Memory B cell (primary cell): ENCODE data around the gene FGF10.

Experiments
- ATAC-seq: fragments of 150-1000 bp; cut with Tn5 transposase; 2 replicates; pipeline ENCODE4 v1.10.0; 2021; ENCODE audit warnings: low read depth, mild to moderate bottlenecking, moderate library complexity
- DNase-seq, 2 donors: peaks; one replicate each; pipeline ENCODE4 v3.0.0; 2022; ENCODE audit warnings: low spot score in 2 of 2
- H3K27ac Mint-ChIP-seq: one replicate; pipeline ENCODE4 v1.8.0; 2022; ENCODE audit warnings: mild to moderate bottlenecking, moderate library complexity, mixed read lengths
- H3K27me3 Mint-ChIP-seq: one replicate; pipeline ENCODE4 v1.8.0; 2022; ENCODE audit warnings: mixed read lengths
- H3K36me3 Mint-ChIP-seq: one replicate; pipeline ENCODE4 v1.8.0; 2022; ENCODE audit warnings: mild to moderate bottlenecking, mixed read lengths
- H3K4me1 Mint-ChIP-seq: one replicate; pipeline ENCODE4 v1.8.0; 2022; ENCODE audit warnings: mixed read lengths
- H3K4me3 Mint-ChIP-seq: one replicate; pipeline ENCODE4 v1.8.0; 2022; ENCODE audit warnings: mild to moderate bottlenecking, moderate library complexity, mixed read lengths
- H3K9me3 Mint-ChIP-seq: one replicate; pipeline ENCODE4 v1.8.0; 2022; ENCODE audit warnings: mixed read lengths

Gene FGF10

DNA sequence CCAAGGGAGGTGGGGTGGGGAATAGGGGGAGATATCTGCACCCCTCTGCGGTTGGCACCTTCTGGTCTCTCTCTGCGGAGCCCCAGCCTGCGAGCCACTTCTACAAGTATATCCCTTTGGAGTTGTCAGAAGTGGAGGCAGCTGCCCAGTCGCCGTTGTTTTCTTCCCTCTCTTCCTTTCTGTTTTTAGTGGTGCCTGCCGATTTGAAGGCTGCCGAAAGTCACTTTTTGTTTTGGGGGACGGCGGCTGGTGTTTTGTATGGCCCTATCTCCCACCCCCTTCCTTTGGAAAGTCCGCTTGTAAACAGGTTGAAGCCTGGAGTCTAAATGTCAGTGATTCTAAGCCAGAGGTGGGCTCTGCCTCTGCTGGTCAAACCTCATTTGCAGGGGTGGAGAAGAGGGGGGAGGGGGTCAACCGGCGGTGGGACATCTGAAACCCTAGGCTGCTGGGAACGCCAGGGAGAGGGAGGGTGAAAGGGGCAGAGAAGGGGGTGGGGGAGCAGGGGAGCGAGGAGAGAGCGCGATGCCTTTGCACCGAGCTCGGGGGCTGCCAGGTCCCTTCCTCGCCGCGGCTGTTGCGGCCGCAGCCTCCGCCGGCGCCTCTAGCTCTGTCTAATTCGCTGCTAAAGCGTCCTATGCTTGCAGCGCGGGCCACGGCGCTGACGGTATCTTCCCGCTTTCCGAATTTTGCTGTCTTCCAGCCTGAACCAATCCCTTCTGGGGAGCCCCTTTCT, at the start of gene FGF10:
TSS of gene FGF10 (minus strand) at position 331 of the 733 bp plus-strand sequence. CDS start 738 bp downstream, outside the sequence.
- H3K27me3 Mint-ChIP-seq = peaks cover 11% of the 10 kb centered on the region
- ATAC-seq = no peak
- H3K27ac Mint-ChIP-seq = no peak within 1 kb of the TSS
- DNase-seq = no peak
- peaks cover 3% of the 10 kb centered on the region for H3K36me3 Mint-ChIP-seq
- peaks cover 3% of the 10 kb centered on the region for H3K9me3 Mint-ChIP-seq
- no peak within 1 kb of the TSS for H3K4me3 Mint-ChIP-seq
- H3K4me1 Mint-ChIP-seq = peaks cover 2% of the 10 kb centered on the region

DNA sequence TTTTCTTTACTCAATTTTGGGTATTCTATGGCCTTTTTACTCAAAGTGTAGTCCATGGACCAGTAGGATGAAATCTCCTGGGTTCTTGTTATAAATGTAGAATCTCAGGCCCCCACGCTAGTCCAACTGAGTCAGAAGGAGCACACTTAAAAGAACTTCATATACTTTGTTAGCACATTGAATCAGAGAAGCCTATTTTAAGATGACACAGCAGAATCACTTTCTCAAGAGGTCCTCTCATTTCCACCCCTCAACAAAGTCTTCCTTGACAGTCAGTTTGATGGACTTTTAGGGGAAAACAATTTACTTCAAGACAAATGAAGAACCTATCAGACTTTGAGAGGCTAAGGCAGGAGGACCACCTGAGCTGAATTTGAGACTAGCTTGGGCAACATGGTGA, 37.7 kb upstream of the FGF10 start:
- Mint-ChIP-seq H3K9me3 (no peaks in the 10 kb centered on the region), H3K27me3 (no peaks in the 10 kb centered on the region), H3K27ac (no peak overlapping the region), H3K36me3 (no peaks in the 10 kb centered on the region), H3K4me3 (no peak overlapping the region), H3K4me1 (no peaks in the 10 kb centered on the region)
- ATAC-seq (no peak), DNase-seq (no peak)

DNA sequence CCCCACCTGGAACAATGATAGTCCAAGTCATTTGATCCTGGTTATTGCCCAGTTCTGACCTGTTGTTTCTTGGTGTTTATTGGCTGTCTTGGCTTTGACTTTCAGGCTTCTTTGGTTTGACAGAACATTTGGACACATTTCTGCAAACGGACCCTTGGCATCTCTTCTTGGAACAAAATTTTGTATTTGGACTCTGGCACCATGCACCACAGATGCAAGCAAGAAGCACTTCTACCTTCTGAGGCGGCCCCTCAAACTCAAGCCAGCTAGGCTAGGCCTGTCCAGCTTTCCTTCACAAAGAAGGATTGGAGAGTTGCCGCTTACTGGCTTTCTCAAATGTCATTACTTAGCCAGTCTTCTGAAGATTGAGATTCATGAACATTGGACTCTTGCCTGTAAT, 23.1 kb upstream of the FGF10 start:
- DNase-seq (no peak), ATAC-seq (no peak)
- Mint-ChIP-seq H3K27ac (no peak overlapping the region), H3K27me3 (no peaks in the 10 kb centered on the region), H3K36me3 (no peaks in the 10 kb centered on the region), H3K9me3 (peaks cover 8% of the 10 kb centered on the region), H3K4me3 (no peak overlapping the region), H3K4me1 (no peaks in the 10 kb centered on the region)

DNA sequence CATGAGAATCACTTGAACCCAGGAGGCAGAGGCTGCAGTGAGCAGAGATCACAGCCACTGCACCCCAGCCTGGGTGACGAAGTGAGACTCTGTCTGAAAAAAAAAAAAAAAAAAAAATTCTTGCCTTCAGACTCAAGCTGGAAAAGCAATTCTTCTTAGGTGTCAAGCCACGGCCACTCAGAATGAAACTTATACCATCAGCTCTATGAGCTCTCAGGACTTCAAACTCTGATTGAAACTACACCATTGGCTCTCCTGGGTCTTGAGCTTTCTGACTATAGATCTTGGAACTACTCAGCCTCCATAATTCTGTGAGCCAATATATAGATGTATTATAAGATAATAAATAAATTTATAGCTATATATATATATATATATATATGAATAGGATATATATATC, 12.9 kb upstream of the FGF10 start:
- Mint-ChIP-seq H3K36me3 (no peaks in the 10 kb centered on the region), H3K4me1 (no peaks in the 10 kb centered on the region), H3K27me3 (no peaks in the 10 kb centered on the region), H3K9me3 (no peaks in the 10 kb centered on the region), H3K4me3 (no peak overlapping the region), H3K27ac (no peak overlapping the region)
- DNase-seq = no peak
- no peak for ATAC-seq

- Mint-ChIP-seq H3K27me3 (no peaks in the 10 kb centered on the region), H3K4me1 (no peaks in the 10 kb centered on the region), H3K27ac (no peak overlapping the region), H3K4me3 (no peak overlapping the region), H3K36me3 (no peaks in the 10 kb centered on the region), H3K9me3 (peaks cover 2% of the 10 kb centered on the region)
- ATAC-seq = no peak
- DNase-seq = no peak
Observed at GRCh38 chr5:44401611-44402010, 12.4 kb upstream of the FGF10 start.

- H3K4me1 Mint-ChIP-seq = no peaks in the 10 kb centered on the region
- peaks cover 2% of the 10 kb centered on the region for H3K9me3 Mint-ChIP-seq
- H3K27me3 Mint-ChIP-seq = no peaks in the 10 kb centered on the region
- H3K36me3 Mint-ChIP-seq = no peaks in the 10 kb centered on the region
- H3K4me3 Mint-ChIP-seq = no peak overlapping the region
- DNase-seq = no peak
- no peak overlapping the region for H3K27ac Mint-ChIP-seq
- no peak for ATAC-seq
Observed at GRCh38 chr5:44398382-44398781, 9.2 kb upstream of the FGF10 start.

DNA sequence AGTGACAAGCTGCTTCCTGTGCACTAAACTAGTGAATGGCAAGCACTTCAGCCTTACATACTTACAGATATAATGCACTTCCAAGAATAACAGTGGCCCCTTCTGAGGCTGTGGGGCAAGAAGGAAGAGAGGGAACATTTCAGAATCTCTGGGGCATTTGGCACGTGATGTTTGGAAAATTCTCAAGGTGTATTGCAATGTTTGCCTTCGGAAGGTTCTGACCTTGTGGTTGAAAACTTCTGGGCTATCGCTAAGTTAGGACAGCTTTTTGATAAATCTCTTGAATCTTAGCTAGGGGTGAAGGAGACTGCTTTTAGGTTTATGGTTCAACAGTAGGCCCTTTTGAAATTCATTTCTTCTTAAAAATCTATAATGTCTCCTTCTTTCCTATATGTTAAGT, 7.1 kb upstream of the FGF10 start:
- Mint-ChIP-seq H3K9me3 (peaks cover 2% of the 10 kb centered on the region), H3K4me3 (no peak overlapping the region), H3K4me1 (no peaks in the 10 kb centered on the region), H3K36me3 (no peaks in the 10 kb centered on the region), H3K27ac (no peak overlapping the region), H3K27me3 (no peaks in the 10 kb centered on the region)
- ATAC-seq (no peak), DNase-seq (no peak)

GRCh38 chr5:44390351-44390750, 1.1 kb upstream of the FGF10 start:
- H3K9me3 Mint-ChIP-seq = peaks cover 3% of the 10 kb centered on the region
- H3K27ac Mint-ChIP-seq = no peak overlapping the region
- H3K4me3 Mint-ChIP-seq = no peak overlapping the region
- peaks cover 3% of the 10 kb centered on the region for H3K36me3 Mint-ChIP-seq
- ATAC-seq = no peak
- DNase-seq = no peak
- H3K4me1 Mint-ChIP-seq = peaks cover 2% of the 10 kb centered on the region
- peaks cover 11% of the 10 kb centered on the region for H3K27me3 Mint-ChIP-seq

GRCh38 chr5:44389823-44390143, 563 bp upstream of the FGF10 start:
- no peak for DNase-seq
- peaks cover 3% of the 10 kb centered on the region for H3K9me3 Mint-ChIP-seq

GRCh38 chr5:44388321-44389089, 715 bp downstream of the FGF10 start:
- DNase-seq = no peak
- no peak for ATAC-seq
- Mint-ChIP-seq H3K27me3 (peaks cover 11% of the 10 kb centered on the region), H3K27ac (no peak overlapping the region), H3K4me1 (peaks cover 2% of the 10 kb centered on the region), H3K4me3 (no peak overlapping the region), H3K9me3 (peaks cover 3% of the 10 kb centered on the region), H3K36me3 (peaks cover 3% of the 10 kb centered on the region)

More at GRCh38 chr5:44389823-44390143, 563 bp upstream of the FGF10 start:
- Mint-ChIP-seq H3K27ac (no peak overlapping the region), H3K36me3 (peaks cover 3% of the 10 kb centered on the region), H3K4me1 (peaks cover 2% of the 10 kb centered on the region), H3K4me3 (no peak overlapping the region), H3K27me3 (peaks cover 11% of the 10 kb centered on the region)
- ATAC-seq = no peak

DNA sequence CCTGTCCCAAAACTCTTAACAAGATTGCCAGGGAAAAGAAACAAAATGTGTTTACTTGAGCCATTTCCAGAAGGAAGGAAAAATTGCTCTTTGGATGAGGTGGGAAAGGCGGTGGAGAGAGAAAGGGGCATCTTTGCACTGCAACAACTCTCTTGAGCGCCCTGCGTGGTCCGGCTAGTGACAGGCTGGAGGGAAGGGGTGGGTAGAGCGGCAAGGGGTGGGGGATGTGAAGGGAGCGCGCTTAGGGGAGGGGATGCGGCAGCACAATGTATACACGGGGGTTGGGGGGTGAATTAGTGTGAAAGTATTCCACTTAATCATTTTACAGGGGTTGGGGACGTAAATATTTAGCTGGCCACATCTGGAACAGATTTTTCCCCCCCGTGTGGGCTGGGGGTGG, 1.3 kb downstream of the FGF10 start:
- Mint-ChIP-seq H3K27ac (no peak overlapping the region), H3K4me1 (peaks cover 2% of the 10 kb centered on the region), H3K9me3 (peaks cover 3% of the 10 kb centered on the region), H3K4me3 (no peak overlapping the region), H3K27me3 (peaks cover 11% of the 10 kb centered on the region), H3K36me3 (peaks cover 3% of the 10 kb centered on the region)
- DNase-seq (no peak), ATAC-seq (no peak)

- DNase-seq (no peak), ATAC-seq (no peak)
- no peak overlapping the region for H3K27ac Mint-ChIP-seq
- peaks cover 2% of the 10 kb centered on the region for H3K4me1 Mint-ChIP-seq
- H3K27me3 Mint-ChIP-seq = peaks cover 11% of the 10 kb centered on the region
- no peak overlapping the region for H3K4me3 Mint-ChIP-seq
- peaks cover 3% of the 10 kb centered on the region for H3K36me3 Mint-ChIP-seq
- H3K9me3 Mint-ChIP-seq = peaks cover 3% of the 10 kb centered on the region
Observed at GRCh38 chr5:44387406-44387805, 1.8 kb downstream of the FGF10 start.

DNA sequence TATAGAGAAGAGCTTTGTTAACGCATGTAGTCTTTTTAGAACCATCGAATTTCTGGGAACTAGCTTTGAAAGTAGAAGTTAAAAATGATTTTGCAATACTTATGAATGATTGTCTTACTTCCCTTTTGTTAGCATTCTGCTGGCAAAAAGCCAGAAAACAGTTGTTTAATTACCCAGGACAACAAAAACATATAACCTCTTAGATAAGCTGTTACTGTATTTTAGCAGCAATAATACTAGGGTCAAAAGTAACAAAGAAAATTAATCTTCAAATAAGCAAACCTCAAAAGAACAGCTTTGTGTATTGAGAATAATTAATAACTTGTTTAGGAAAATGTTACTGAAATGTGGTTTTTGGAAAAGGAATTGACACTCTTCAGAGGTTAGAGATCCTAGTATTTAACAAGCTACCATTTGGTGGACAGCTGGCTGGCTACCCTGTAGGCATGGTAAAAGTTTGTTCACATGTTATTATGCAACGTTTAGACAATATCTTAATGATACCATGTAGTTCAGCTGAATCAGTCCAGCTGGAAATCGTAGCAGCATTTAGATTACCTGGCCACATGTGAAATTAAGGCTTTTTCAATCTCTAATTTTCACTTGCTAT, 3.8 kb downstream of the FGF10 start:
- Mint-ChIP-seq H3K4me3 (no peak overlapping the region), H3K9me3 (peaks cover 3% of the 10 kb centered on the region), H3K27ac (no peak overlapping the region), H3K27me3 (peaks cover 11% of the 10 kb centered on the region), H3K4me1 (peaks cover 2% of the 10 kb centered on the region), H3K36me3 (peaks cover 3% of the 10 kb centered on the region)
- ATAC-seq (no peak), DNase-seq (no peak)

DNA sequence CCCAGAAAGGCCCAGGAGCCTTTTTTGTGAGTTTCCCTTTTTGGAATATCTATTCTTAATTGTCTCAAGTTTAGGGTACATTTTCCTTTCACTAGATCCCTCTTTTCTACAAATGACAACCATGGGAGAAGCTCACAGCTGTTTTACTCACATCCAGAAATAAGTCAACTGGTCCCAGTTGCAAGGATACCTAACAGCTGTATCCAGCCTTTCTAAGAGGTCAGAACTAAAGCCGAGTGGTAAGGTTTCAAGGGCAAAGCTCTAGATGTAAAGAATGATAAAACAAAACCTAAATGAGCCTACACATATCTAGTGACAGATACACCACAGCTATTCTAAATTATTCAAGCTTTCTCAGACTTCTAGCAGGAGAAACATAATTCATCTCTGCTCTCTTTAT, 4.4 kb downstream of the FGF10 start:
- Mint-ChIP-seq H3K27me3 (peaks cover 9% of the 10 kb centered on the region), H3K27ac (no peak overlapping the region), H3K36me3 (peaks cover 3% of the 10 kb centered on the region), H3K4me3 (no peak overlapping the region), H3K9me3 (peaks cover 3% of the 10 kb centered on the region), H3K4me1 (peaks cover 2% of the 10 kb centered on the region)
- no peak for DNase-seq
- no peak for ATAC-seq
